DND-41 (cell line): Measurements from ENCODE around the gene NEMF.
"Not testable (repeated sequence)": the region's sequence is repeated elsewhere in the genome, so short reads cannot be mapped to it uniquely, and the experiment has no call there.

Source experiments
- ATAC-seq: fragments of 200-7000 bp; cut with Tn5 transposase; 3 replicates; pipeline ENCODE4 v1.9.1; 2021; ENCODE audit warnings: low read depth; ENCODE audit not compliant: insufficient read depth
- DNase-seq: peaks from one replicate; pipeline ENCODE4 v3.0.0-alpha.2; 2020
- H2AFZ ChIP-seq: 2 replicates; pipeline ENCODE4 v1.6.0; 2012; ENCODE audit warnings: low read depth, low read length
- H3K27ac ChIP-seq: 2 replicates; pipeline ENCODE4 v1.5.1; 2012; ENCODE audit warnings: low read length, inconsistent platforms
- H3K27me3 ChIP-seq: fragments of 200-600 bp; sonication (generic); 2 replicates; pipeline ENCODE4 v1.6.0; 2012; ENCODE audit warnings: low read length, mild to moderate bottlenecking, inconsistent platforms; ENCODE audit not compliant: insufficient read depth, poor library complexity
- H3K36me3 ChIP-seq: 2 replicates; pipeline ENCODE4 v1.5.1; 2012; ENCODE audit warnings: low read length, inconsistent platforms; ENCODE audit not compliant: insufficient read depth
- H3K4me1 ChIP-seq: 2 replicates; pipeline ENCODE4 v1.5.1; 2012; ENCODE audit warnings: mild to moderate bottlenecking, low read length; ENCODE audit not compliant: insufficient read depth
- H3K4me2 ChIP-seq: 2 replicates; pipeline ENCODE4 v1.6.0; 2012; ENCODE audit warnings: mild to moderate bottlenecking, moderate library complexity, low read length, inconsistent platforms; ENCODE audit not compliant: insufficient read depth
- H3K4me3 ChIP-seq, 2 experiments: fragments of 200-600 bp in 1 of 2; shearing (Covaris generic) in 1 of 2; 2 replicates each; pipeline ENCODE4 v1.5.1; 2012 to 2016; ENCODE audit warnings: inconsistent platforms in 2 of 2, low read length in 2 of 2, mild to moderate bottlenecking in 2 of 2, low read depth in 1 of 2, moderate library complexity in 1 of 2
- H3K79me2 ChIP-seq: 2 replicates; pipeline ENCODE4 v1.6.0; 2012; ENCODE audit warnings: low read length, inconsistent platforms; ENCODE audit not compliant: insufficient read depth
- H3K9ac ChIP-seq: 2 replicates; pipeline ENCODE4 v1.6.0; 2012; ENCODE audit warnings: low read depth, mild to moderate bottlenecking, inconsistent platforms, low read length, moderate library complexity
- H3K9me3 ChIP-seq: 2 replicates; pipeline ENCODE4 v1.5.1; 2012; ENCODE audit warnings: low read length, moderate library complexity, mild to moderate bottlenecking, inconsistent platforms; ENCODE audit not compliant: insufficient read depth, severe bottlenecking
- H4K20me1 ChIP-seq: 2 replicates; pipeline ENCODE4 v1.6.0; 2012; ENCODE audit warnings: low read length; ENCODE audit not compliant: insufficient read depth
- CTCF ChIP-seq: IDR thresholded peaks from 2 replicates; pipeline ENCODE4 v1.5.1; 2012; ENCODE audit warnings: borderline replicate concordance, low read length, moderate library complexity, mild to moderate bottlenecking; ENCODE audit not compliant: poor library complexity, severe bottlenecking; ENCODE audit errors: extremely low read depth
- EZH2 ChIP-seq: IDR thresholded peaks from 3 replicates; pipeline ENCODE4 v1.6.1; 2012; ENCODE audit warnings: borderline replicate concordance, low read depth, mild to moderate bottlenecking, moderate library complexity, low read length, inconsistent platforms; ENCODE audit not compliant: severe bottlenecking

NEMF gene

GRCh38 chr14:49796025-49796424 is 56.6 kb downstream of the NEMF start:
- no peaks in the 10 kb centered on the region for H3K4me1 ChIP-seq
- H4K20me1 ChIP-seq = no peaks in the 10 kb centered on the region
- H3K27me3 ChIP-seq = no peaks in the 10 kb centered on the region
- TF ChIP-seq CTCF = no peak
- DNase-seq = no peak
- no peak overlapping the region for H2AFZ ChIP-seq
- H3K79me2 ChIP-seq = no peaks in the 10 kb centered on the region
- no peak overlapping the region for H3K27ac ChIP-seq
- H3K4me3 ChIP-seq = no peak overlapping the region
- H3K4me2 ChIP-seq = no peak overlapping the region
- H3K9ac ChIP-seq = no peak overlapping the region
- H3K9me3 ChIP-seq = no peaks in the 10 kb centered on the region
- peaks cover 89% of the 10 kb centered on the region for H3K36me3 ChIP-seq
- ATAC-seq = no peak

DNA sequence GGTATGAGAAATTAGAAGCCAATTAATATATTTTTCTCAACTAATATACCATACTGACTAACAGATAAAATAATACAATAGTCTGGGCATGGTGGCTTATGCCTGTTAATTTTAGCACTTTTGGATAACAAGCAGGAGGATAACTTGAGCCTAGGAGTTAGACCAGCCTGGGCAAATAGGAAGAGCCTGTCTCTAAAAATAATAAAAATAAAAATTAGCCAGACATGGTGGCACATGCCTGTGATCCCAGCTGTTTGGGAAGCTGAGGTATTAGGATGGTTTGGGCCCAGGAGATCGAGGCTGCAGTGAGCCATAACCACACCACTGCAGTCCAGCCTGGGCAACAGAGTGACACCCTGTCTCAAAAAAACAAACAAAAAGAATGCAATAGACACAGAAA is 60.0 kb downstream of the NEMF start:
- Histone ChIP-seq H3K36me3 (peaks cover 88% of the 10 kb centered on the region), H3K27me3 (no peaks in the 10 kb centered on the region), H2AFZ (no peak overlapping the region), H3K9me3 (no peaks in the 10 kb centered on the region), H3K9ac (no peak overlapping the region), H3K27ac (no peak overlapping the region), H3K4me1 (no peaks in the 10 kb centered on the region), H3K4me2 (no peak overlapping the region), H4K20me1 (no peaks in the 10 kb centered on the region), H3K4me3 (no peak overlapping the region), H3K79me2 (no peaks in the 10 kb centered on the region)
- no peak for TF ChIP-seq CTCF
- no peak for TF ChIP-seq EZH2
- ATAC-seq = no peak
- no peak for DNase-seq

- H3K27me3 ChIP-seq = no peaks in the 10 kb centered on the region
- H3K79me2 ChIP-seq = no peaks in the 10 kb centered on the region
- H3K9ac ChIP-seq = no peak overlapping the region
- H3K9me3 ChIP-seq = no peaks in the 10 kb centered on the region
- no peak overlapping the region for H3K27ac ChIP-seq
- DNase-seq (no peak), ATAC-seq (no peak)
- peaks cover 96% of the 10 kb centered on the region for H3K36me3 ChIP-seq
- H4K20me1 ChIP-seq = no peaks in the 10 kb centered on the region
- H3K4me1 ChIP-seq = no peaks in the 10 kb centered on the region
- no peak overlapping the region for H3K4me2 ChIP-seq
- H2AFZ ChIP-seq = no peak overlapping the region
- no peak overlapping the region for H3K4me3 ChIP-seq
- TF ChIP-seq CTCF (no peak), EZH2 (no peak)
Observed at GRCh38 chr14:49786315-49786714, 66.3 kb downstream of the NEMF start.

- H3K36me3 ChIP-seq = peaks cover 98% of the 10 kb centered on the region
- no peaks in the 10 kb centered on the region for H3K27me3 ChIP-seq
- H3K9me3 ChIP-seq = no peaks in the 10 kb centered on the region
- no peak overlapping the region for H3K4me2 ChIP-seq
- DNase-seq = no peak
- no peaks in the 10 kb centered on the region for H3K79me2 ChIP-seq
- TF ChIP-seq CTCF = no peak
- no peak for TF ChIP-seq EZH2
- ATAC-seq = no peak
- H4K20me1 ChIP-seq = no peaks in the 10 kb centered on the region
- no peak overlapping the region for H3K4me3 ChIP-seq
- H3K9ac ChIP-seq = no peak overlapping the region
- H3K4me1 ChIP-seq = no peaks in the 10 kb centered on the region
- no peak overlapping the region for H2AFZ ChIP-seq
- H3K27ac ChIP-seq = no peak overlapping the region
Observed at GRCh38 chr14:49783394-49784014, 69.1 kb downstream of the NEMF start.

DNA sequence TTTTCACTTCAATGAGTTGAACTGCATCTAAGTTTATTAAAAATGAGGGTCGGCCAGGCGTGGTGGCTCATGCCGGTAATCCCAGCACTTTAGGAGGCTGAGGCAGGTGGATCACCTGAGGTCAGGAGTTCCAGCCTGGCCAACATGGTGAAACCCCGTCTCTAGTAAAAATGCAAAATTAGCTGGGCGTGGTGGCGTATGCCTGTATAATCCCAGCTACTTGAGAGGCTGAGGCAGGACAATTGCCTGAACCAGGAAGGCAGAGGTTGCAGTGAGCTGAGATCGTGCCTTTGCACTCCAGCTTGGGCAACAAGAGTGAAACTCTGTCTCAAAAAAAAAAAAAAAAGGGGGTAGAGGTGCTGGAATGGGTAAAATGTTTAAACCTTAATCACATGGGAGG is 71.5 kb downstream of the NEMF start:
- H3K27me3 ChIP-seq, ATAC-seq, H3K79me2 ChIP-seq, H3K4me3 ChIP-seq, H3K4me2 ChIP-seq, H3K9ac ChIP-seq, DNase-seq, H3K27ac ChIP-seq, H3K4me1 ChIP-seq, H2AFZ ChIP-seq, H3K9me3 ChIP-seq, H4K20me1 ChIP-seq: not testable (repeated sequence)
- H3K36me3 ChIP-seq = peaks cover 93% of the 10 kb centered on the region
